Measurements from ENCODE around the gene ZNF799.
"Not testable (repeated sequence)": the region's sequence is repeated elsewhere in the genome, so short reads cannot be mapped to it uniquely, and the experiment has no call there.

Gene ZNF799

DNA sequence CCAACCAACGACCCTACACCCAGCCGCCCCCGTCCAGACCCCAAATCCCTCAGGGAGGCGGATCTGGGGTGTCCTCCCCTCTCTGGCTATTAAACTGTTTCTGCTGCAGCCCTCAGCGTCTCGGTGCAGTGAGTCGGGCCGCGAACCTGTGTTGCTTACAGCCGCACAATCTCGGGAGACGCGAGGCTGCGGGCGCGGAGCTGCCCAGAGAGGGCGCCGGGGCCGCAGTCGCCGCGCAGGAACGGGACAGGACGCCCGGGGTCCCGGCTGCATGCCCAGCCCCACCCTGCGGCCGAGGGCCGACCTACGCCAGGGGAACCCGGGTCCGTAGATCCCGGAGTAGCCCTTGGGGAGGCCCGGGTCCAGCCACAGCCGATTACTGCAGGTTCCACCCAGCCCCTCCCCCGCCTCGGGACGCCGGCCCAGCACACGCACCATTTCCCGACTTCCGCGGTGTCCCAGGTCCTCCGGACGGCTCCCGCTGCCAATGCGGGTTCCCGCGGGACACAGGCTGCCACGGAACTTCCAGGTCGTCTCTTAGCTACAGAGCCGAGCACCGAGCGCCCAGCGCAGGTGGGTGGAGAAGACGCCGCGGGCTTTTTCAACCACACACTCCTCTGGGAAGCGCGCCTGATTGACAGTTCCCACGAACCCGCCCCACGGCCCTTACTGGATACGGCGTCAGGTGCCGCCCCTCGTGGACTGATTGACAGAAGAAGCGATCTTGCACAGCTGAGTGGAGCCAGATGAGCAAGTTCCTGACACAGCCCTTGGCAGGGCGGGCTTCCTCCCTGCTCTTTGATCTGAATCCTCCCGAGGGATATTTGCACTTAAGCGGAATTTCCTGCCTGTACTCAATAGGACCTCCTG, at the start of gene ZNF799:
TSS of gene ZNF799 (minus strand) at position 639 of the 870 bp plus-strand sequence. CDS start at position 438, 201 bp downstream.
- peaks cover 22% of the 10 kb centered on the region for H3K36me3 Mint-ChIP-seq
- H3K4me3 Mint-ChIP-seq, result peak within 1 kb of the TSS; percentile 91
- H3K27ac Mint-ChIP-seq, result peak within 1 kb of the TSS; percentile 89
- H3K4me1 Mint-ChIP-seq, result peaks cover 14% of the 10 kb centered on the region
- H3K9me3 Mint-ChIP-seq, result peaks cover 38% of the 10 kb centered on the region
- DNase-seq, result peak; percentile 93
- H3K27me3 Mint-ChIP-seq, result peaks cover 5% of the 10 kb centered on the region
- CTCF ChIA-PET, result no interaction called here

DNA sequence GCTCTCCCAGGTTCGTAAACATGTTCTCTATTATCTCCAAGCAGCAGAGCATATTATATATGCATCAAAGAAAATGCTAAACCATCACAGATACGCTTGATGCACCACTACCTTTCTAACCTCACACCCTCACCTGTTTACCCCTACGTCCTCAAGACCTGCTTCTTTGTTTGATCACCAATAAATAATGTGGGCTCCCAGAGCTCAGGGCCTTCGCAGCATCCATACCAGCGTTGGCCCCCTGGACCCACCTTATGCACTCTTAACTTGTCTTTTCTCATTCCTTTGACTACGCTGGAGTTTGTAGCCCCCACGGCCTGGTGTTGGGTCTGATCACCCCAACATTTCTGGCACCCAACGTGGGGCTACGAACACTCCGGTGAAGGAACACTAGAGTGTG, 49.8 kb upstream of the ZNF799 start:
- peaks cover 41% of the 10 kb centered on the region for H3K9me3 Mint-ChIP-seq
- DNase-seq, result no peak
- H3K27me3 Mint-ChIP-seq, result no peaks in the 10 kb centered on the region
- H3K27ac Mint-ChIP-seq, result no peak overlapping the region
- peaks cover 3% of the 10 kb centered on the region for H3K36me3 Mint-ChIP-seq
- CTCF ChIA-PET, result no interaction called here
- H3K4me3 Mint-ChIP-seq, result no peak overlapping the region
- H3K4me1 Mint-ChIP-seq, result no peaks in the 10 kb centered on the region

GRCh38 chr19:12448808-12449207, 47.7 kb upstream of the ZNF799 start:
- CTCF ChIA-PET, result no interaction called here
- H3K36me3 Mint-ChIP-seq, result peaks cover 3% of the 10 kb centered on the region

GRCh38 chr19:12440541-12441316, 39.7 kb upstream of the ZNF799 start, which contains the start of gene ZNF443:
TSS of gene ZNF443 (minus strand) at chr19:12441021. CDS start at chr19:12440914, 107 bp downstream.
- H3K36me3 Mint-ChIP-seq, result peaks cover 24% of the 10 kb centered on the region

More at GRCh38 chr19:12448808-12449207, 47.7 kb upstream of the ZNF799 start:
- H3K4me1 Mint-ChIP-seq, result no peaks in the 10 kb centered on the region
- H3K27ac Mint-ChIP-seq, result no peak overlapping the region
- H3K9me3 Mint-ChIP-seq, result peaks cover 43% of the 10 kb centered on the region
- DNase-seq, result no peak
- no peaks in the 10 kb centered on the region for H3K27me3 Mint-ChIP-seq
- no peak overlapping the region for H3K4me3 Mint-ChIP-seq

DNA sequence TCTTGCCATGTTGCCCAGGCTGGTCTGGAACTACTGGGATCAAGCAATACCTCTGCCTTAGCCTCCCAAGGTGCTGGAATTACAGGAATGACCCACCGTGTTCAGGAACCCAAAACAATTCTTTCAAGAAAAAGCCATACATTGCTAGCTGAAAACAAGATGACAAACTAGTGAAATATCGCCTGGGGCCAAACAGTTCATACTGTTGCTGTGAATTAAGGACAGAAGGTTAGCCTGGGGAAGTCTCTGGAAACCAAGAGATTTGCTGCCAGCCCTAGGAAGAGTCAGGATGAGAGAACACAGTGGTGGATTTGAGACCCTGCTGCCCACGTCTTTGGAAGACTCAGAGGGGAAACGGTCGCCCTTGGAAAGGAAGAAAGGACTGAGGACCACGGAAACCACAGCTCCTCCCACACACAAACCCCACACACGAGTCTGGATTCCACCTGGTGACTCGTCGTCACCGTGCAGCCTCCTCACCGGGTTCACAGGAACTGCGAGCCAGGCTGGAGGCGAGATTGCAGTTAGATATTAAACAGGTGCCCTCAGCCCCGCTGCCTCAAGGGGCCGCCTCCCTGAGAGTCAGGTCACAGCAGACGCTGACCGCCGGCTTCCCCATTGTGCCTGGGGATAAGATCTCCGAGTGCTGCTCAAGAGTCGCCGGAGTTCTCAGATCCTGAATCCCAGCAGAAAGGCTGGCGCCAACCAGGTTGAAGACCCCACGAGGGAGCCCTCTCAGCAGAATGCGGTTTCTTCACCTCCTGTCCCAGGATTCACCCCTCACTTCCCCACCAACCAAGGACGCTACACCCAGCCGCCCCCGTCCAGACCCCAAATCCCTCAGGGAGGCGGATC, 38.8 kb upstream of the ZNF799 start:
- H3K4me3 Mint-ChIP-seq, result peak overlapping the region; percentile 86
- peak overlapping the region; percentile 85 for H3K27ac Mint-ChIP-seq
- H3K36me3 Mint-ChIP-seq, result peaks cover 32% of the 10 kb centered on the region
- H3K4me1 Mint-ChIP-seq, result peaks cover 14% of the 10 kb centered on the region
- H3K27me3 Mint-ChIP-seq, CTCF ChIA-PET: not testable (repeated sequence)
- peaks cover 30% of the 10 kb centered on the region for H3K9me3 Mint-ChIP-seq
- DNase-seq, result peak; percentile 59

More at GRCh38 chr19:12440541-12441316, 39.7 kb upstream of the ZNF799 start, which contains the start of gene ZNF443:
- CTCF ChIA-PET, result interaction anchor here (0.7 kb wide), 1 partner anchor 147 kb away, joined by 3 read pairs; no protein-coding TSS in a partner anchor
- H3K4me3 Mint-ChIP-seq, result peak within 1 kb of the TSS; percentile 100
- peaks cover 30% of the 10 kb centered on the region for H3K9me3 Mint-ChIP-seq
- H3K27me3 Mint-ChIP-seq, result peaks cover 3% of the 10 kb centered on the region
- H3K4me1 Mint-ChIP-seq, result peaks cover 14% of the 10 kb centered on the region
- peak; percentile 100 for DNase-seq
- H3K27ac Mint-ChIP-seq, result peak within 1 kb of the TSS; percentile 96

GRCh38 chr19:12430726-12431299, 29.7 kb upstream of the ZNF799 start:
- H3K4me1 Mint-ChIP-seq, H3K4me3 Mint-ChIP-seq, DNase-seq, H3K27me3 Mint-ChIP-seq, CTCF ChIA-PET, H3K27ac Mint-ChIP-seq: not testable (repeated sequence)
- Mint-ChIP-seq H3K9me3 (peaks cover 62% of the 10 kb centered on the region), H3K36me3 (peaks cover 70% of the 10 kb centered on the region)

- Mint-ChIP-seq H3K4me3 (no peak overlapping the region), H3K36me3 (peaks cover 42% of the 10 kb centered on the region), H3K27me3 (no peaks in the 10 kb centered on the region), H3K4me1 (no peaks in the 10 kb centered on the region), H3K27ac (no peak overlapping the region), H3K9me3 (peaks cover 68% of the 10 kb centered on the region)
- no peak for DNase-seq
- CTCF ChIA-PET, result no interaction called here
These were observed 24.8 kb upstream of the ZNF799 start for GRCh38 chr19:12425888-12426274.

DNA sequence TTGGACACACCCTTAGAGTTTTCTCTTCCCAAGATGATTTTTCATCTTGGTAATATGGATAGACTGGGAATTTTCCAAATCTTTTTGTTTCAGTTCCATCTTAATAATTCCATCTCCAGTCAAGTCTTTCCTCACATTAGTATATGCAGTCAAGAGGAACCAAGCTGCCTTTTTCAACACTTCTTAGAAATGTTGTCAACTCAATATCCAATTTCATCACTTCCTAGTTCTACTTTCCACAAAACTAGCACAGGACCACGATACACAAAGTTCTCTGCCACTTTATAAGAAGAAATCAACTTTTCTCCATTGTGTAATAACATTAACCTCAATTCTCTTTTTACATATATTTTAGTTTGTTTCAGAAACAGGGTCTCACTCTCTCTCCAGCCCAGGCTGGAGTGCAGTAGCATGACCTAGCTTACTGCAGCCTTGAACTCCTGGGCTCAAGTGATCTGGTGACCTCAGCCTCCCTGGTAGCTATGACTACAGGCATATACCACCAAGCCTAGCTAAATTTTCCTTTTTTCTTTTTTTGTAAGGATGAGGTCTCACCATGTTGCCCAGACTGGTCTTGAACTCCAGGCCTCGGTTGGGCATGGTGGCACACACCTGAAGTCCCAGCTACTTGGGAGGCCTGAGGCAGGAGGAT, 24.3 kb upstream of the ZNF799 start:
- Mint-ChIP-seq H3K27me3 (no peaks in the 10 kb centered on the region), H3K4me3 (no peak overlapping the region), H3K4me1 (no peaks in the 10 kb centered on the region), H3K27ac (no peak overlapping the region), H3K9me3 (peaks cover 66% of the 10 kb centered on the region), H3K36me3 (peaks cover 40% of the 10 kb centered on the region)
- DNase-seq, result no peak
- CTCF ChIA-PET, result no interaction called here

- H3K4me3 Mint-ChIP-seq, H3K4me1 Mint-ChIP-seq, CTCF ChIA-PET, H3K27ac Mint-ChIP-seq, H3K27me3 Mint-ChIP-seq, DNase-seq: not testable (repeated sequence)
- Mint-ChIP-seq H3K36me3 (peaks cover 19% of the 10 kb centered on the region), H3K9me3 (peaks cover 54% of the 10 kb centered on the region)
These were observed 16.2 kb upstream of the ZNF799 start for GRCh38 chr19:12417273-12417672.

GRCh38 chr19:12411893-12412292, 10.8 kb upstream of the ZNF799 start:
- Mint-ChIP-seq H3K9me3 (peaks cover 37% of the 10 kb centered on the region), H3K4me1 (no peaks in the 10 kb centered on the region), H3K4me3 (no peak overlapping the region), H3K27ac (no peak overlapping the region), H3K27me3 (no peaks in the 10 kb centered on the region), H3K36me3 (peaks cover 4% of the 10 kb centered on the region)
- no peak for DNase-seq
- CTCF ChIA-PET, result no interaction called here

- peaks cover 37% of the 10 kb centered on the region for H3K9me3 Mint-ChIP-seq
- CTCF ChIA-PET, result interaction anchor here (0.9 kb wide), 1 partner anchor 340 kb away, joined by 4 read pairs; no protein-coding TSS in a partner anchor
- peak; percentile 24 for DNase-seq
These were observed 1.0 kb downstream of the ZNF799 start for GRCh38 chr19:12399901-12400632.

GRCh38 chr19:12391148-12391547, 9.9 kb downstream of the ZNF799 start:
- H3K4me3 Mint-ChIP-seq, CTCF ChIA-PET, H3K27ac Mint-ChIP-seq, H3K4me1 Mint-ChIP-seq, H3K27me3 Mint-ChIP-seq, DNase-seq: not testable (repeated sequence)
- H3K36me3 Mint-ChIP-seq, result peaks cover 65% of the 10 kb centered on the region
- H3K9me3 Mint-ChIP-seq, result peaks cover 69% of the 10 kb centered on the region

More at GRCh38 chr19:12399901-12400632, 1.0 kb downstream of the ZNF799 start:
- Mint-ChIP-seq H3K27ac (peak overlapping the region; percentile 34), H3K4me3 (peak overlapping the region; percentile 91), H3K36me3 (peaks cover 27% of the 10 kb centered on the region), H3K4me1 (peaks cover 14% of the 10 kb centered on the region)
- not testable (repeated sequence) for H3K27me3 Mint-ChIP-seq
